GM23338 (cell line): ENCODE results near the gene MT4. TPM values are rescaled to one million over a fixed set of nuclear protein-coding genes. Genes with fewer than 3 reads are reported as not detected.

Experiments
- ATAC-seq: fragments of 200-7000 bp; cut with Tn5 transposase; 3 replicates; pipeline ENCODE4 v1.9.1; 2020
- DNase-seq: peaks from one replicate; pipeline ENCODE4 v3.0.0-alpha.2; 2015; ENCODE audit warnings: low spot score
- H2AFZ ChIP-seq: fragments of 200-600 bp; sonication (generic); 2 replicates; pipeline ENCODE4 v1.8.0; 2016; ENCODE audit warnings: antibody characterized with exemption, mild to moderate bottlenecking, moderate library complexity
- H3F3A ChIP-seq: fragments of 200-600 bp; sonication (generic); replicated peaks from 2 replicates; pipeline ENCODE4 v1.8.0; 2017; ENCODE audit warnings: antibody characterized with exemption, mixed run types, low read depth
- H3K27ac ChIP-seq: fragments of 200-600 bp; sonication (generic); 2 replicates; pipeline ENCODE4 v1.6.1; 2016; ENCODE audit warnings: low read depth
- H3K27me3 ChIP-seq: fragments of 200-600 bp; sonication (generic); 2 replicates; pipeline ENCODE4 v1.8.0; 2016; ENCODE audit warnings: mild to moderate bottlenecking, mixed run types, moderate library complexity; ENCODE audit not compliant: insufficient read depth
- H3K36me3 ChIP-seq: fragments of 200-600 bp; sonication (generic); 2 replicates; pipeline ENCODE4 v1.8.0; 2016; ENCODE audit warnings: mild to moderate bottlenecking; ENCODE audit not compliant: insufficient read depth
- H3K4me1 ChIP-seq: fragments of 200-600 bp; sonication (generic); 2 replicates; pipeline ENCODE4 v1.8.0; 2016; ENCODE audit warnings: mild to moderate bottlenecking, moderate library complexity; ENCODE audit not compliant: insufficient read depth
- H3K4me2 ChIP-seq: fragments of 200-600 bp; sonication (generic); 2 replicates; pipeline ENCODE4 v1.7.1; 2017; ENCODE audit warnings: mixed run types
- H3K4me3 ChIP-seq: fragments of 200-600 bp; sonication (generic); 2 replicates; pipeline ENCODE4 v1.6.1; 2016; ENCODE audit warnings: mixed run types
- H3K79me2 ChIP-seq: fragments of 200-600 bp; sonication (generic); replicated peaks from 2 replicates; pipeline ENCODE4 v1.8.0; 2017; ENCODE audit warnings: mild to moderate bottlenecking; ENCODE audit not compliant: insufficient read depth
- H3K9me2 ChIP-seq: fragments of 200-600 bp; sonication (generic); 2 replicates; pipeline ENCODE4 v1.8.0; 2017; ENCODE audit not compliant: insufficient read depth
- H4K20me1 ChIP-seq: fragments of 200-600 bp; sonication (generic); replicated peaks from 2 replicates; pipeline ENCODE4 v1.8.0; 2017; ENCODE audit warnings: mild to moderate bottlenecking; ENCODE audit not compliant: insufficient read depth
- H3K27ac Mint-ChIP-seq: 2 replicates; pipeline ENCODE4 v1.8.0; 2020; ENCODE audit warnings: inconsistent platforms, mild to moderate bottlenecking, moderate library complexity, mixed read lengths
- H3K27me3 Mint-ChIP-seq: 3 replicates; pipeline ENCODE4 v1.8.0; 2022; ENCODE audit warnings: low read depth, mild to moderate bottlenecking, moderate library complexity, mixed read lengths, inconsistent platforms; ENCODE audit not compliant: insufficient read depth, poor library complexity
- H3K36me3 Mint-ChIP-seq: 3 replicates; pipeline ENCODE4 v1.8.0; 2021; ENCODE audit warnings: low read depth, mild to moderate bottlenecking, inconsistent platforms, moderate library complexity, mixed read lengths
- H3K4me1 Mint-ChIP-seq: 3 replicates; pipeline ENCODE4 v1.8.0; 2020; ENCODE audit warnings: mild to moderate bottlenecking, inconsistent platforms, mixed read lengths
- H3K4me3 Mint-ChIP-seq: 3 replicates; pipeline ENCODE4 v1.8.0; 2021; ENCODE audit warnings: moderate library complexity, mild to moderate bottlenecking, inconsistent platforms, mixed read lengths
- H3K9me3 Mint-ChIP-seq: 3 replicates; pipeline ENCODE4 v1.8.0; 2020; ENCODE audit warnings: moderate library complexity, mild to moderate bottlenecking, inconsistent platforms, mixed read lengths
- CREB1 ChIP-seq: fragments of 250-450 bp; sonication (Bioruptor Pico); IDR thresholded peaks from 2 replicates; pipeline ENCODE4 v1.5.0; 2020; ENCODE audit warnings: low read depth, mild to moderate bottlenecking, moderate library complexity
- EZH2 ChIP-seq: fragments of 200-600 bp; sonication (generic); IDR thresholded peaks from one replicate; pipeline ENCODE4 v1.8.0; 2017; ENCODE audit warnings: antibody characterized with exemption, mild to moderate bottlenecking, low read depth; ENCODE audit not compliant: unreplicated experiment
- EZH2phosphoT487 ChIP-seq: fragments of 200-600 bp; sonication (generic); IDR thresholded peaks from one replicate; pipeline ENCODE4 v1.8.1; 2018; ENCODE audit warnings: antibody characterized with exemption; ENCODE audit not compliant: unreplicated experiment
- JUNB ChIP-seq: IDR thresholded peaks from one replicate; pipeline ENCODE4 v1.6.1; 2016; ENCODE audit warnings: antibody characterized with exemption; ENCODE audit not compliant: unreplicated experiment
- STAT1 ChIP-seq: IDR thresholded peaks from one replicate; pipeline ENCODE4 v1.6.1; 2016; ENCODE audit warnings: antibody characterized with exemption; ENCODE audit not compliant: unreplicated experiment
- ZNF114 ChIP-seq: fragments of 250-450 bp; sonication (Bioruptor Pico); IDR thresholded peaks from 2 replicates; pipeline ENCODE4 v1.5.0; 2020; ENCODE audit warnings: mild to moderate bottlenecking, moderate library complexity
- polyA plus RNA-seq: library from polyadenylated mRNA; unstranded; fragments of >200 nt; fragmentation: Nextera tagmentation; extraction: Ambion mirVana; gene quantifications from 2 replicates; pipeline ENCODE4 v1.2.1, GENCODE V29; 2016
- total RNA-seq: library from RNA; depleted of rRNA; stranded (reverse); fragments of >200 nt; shearing (Covaris generic); gene quantifications from 2 replicates; pipeline ENCODE4 v1.2.3, GENCODE V29; 2014
- TF ChIP-seq, protein P1 (sequence below), 2 experiments: fragments of 200-600 bp in 1 of 2; sonication (generic) in 1 of 2; conservative IDR thresholded peaks; 2 replicates each; pipeline versions ENCODE4 v1.5.1 to v1.6.1; 2016 to 2017; ENCODE audit warnings: antibody characterized with exemption in 2 of 2, low read depth in 2 of 2, mild to moderate bottlenecking in 2 of 2, moderate library complexity in 1 of 2
- TF ChIP-seq, protein P2 (sequence below): IDR thresholded peaks from 2 replicates; pipeline ENCODE4 v1.6.1; 2016; ENCODE audit warnings: antibody characterized with exemption

Gene MT4
- total and polyA plus RNA-seq, 2 experiments from 2014 or later, result not detected

DNA sequence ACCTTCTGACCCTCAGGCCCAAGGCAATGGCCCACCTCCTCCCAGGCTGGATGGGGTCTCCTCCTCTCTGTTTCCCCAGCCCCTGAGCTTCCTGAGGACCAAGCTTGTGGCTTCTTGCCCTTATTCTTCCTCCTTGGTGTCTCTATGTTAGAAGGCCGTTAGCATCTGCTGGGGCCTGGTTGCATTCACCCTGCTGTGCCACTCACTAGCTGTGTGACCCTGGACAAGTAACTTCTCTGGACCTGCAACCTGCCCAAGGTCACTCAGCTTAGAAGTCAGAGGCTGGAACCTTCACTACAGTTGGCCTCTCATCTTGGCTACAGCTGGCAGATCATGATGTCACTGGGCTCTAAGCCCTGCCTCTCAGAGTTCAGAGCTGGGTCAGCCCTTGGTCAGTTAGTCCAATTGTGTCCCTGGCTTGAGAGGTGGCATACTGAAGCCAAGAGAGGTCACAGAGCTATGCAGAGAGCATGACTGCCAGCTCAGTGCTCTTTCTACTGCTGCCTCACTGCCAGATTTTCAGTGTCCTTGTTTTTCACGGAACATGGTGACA, 46.5 kb downstream of the MT4 start:
- H3K9me3 Mint-ChIP-seq, result no peaks in the 10 kb centered on the region
- H3K4me3 ChIP-seq, result no peak overlapping the region
- H3K9me2 ChIP-seq, result no peaks in the 10 kb centered on the region
- H3K27me3 Mint-ChIP-seq, result peaks cover 64% of the 10 kb centered on the region
- peaks cover 9% of the 10 kb centered on the region; the same call in 2 of the 3 replicates for H3K36me3 Mint-ChIP-seq
- H4K20me1 ChIP-seq, result no peaks in the 10 kb centered on the region
- TF ChIP-seq, protein P1, sequence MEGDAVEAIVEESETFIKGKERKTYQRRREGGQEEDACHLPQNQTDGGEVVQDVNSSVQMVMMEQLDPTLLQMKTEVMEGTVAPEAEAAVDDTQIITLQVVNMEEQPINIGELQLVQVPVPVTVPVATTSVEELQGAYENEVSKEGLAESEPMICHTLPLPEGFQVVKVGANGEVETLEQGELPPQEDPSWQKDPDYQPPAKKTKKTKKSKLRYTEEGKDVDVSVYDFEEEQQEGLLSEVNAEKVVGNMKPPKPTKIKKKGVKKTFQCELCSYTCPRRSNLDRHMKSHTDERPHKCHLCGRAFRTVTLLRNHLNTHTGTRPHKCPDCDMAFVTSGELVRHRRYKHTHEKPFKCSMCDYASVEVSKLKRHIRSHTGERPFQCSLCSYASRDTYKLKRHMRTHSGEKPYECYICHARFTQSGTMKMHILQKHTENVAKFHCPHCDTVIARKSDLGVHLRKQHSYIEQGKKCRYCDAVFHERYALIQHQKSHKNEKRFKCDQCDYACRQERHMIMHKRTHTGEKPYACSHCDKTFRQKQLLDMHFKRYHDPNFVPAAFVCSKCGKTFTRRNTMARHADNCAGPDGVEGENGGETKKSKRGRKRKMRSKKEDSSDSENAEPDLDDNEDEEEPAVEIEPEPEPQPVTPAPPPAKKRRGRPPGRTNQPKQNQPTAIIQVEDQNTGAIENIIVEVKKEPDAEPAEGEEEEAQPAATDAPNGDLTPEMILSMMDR (conservative IDR thresholded peaks at IDR 0.05; ENCODE audit: low read depth in 2 of 2), result no peak
- TF ChIP-seq STAT1 (no peak), EZH2 (no peak), ZNF114 (CRISPR knock-in tag) (no peak), JUNB (no peak)
- TF ChIP-seq, protein P2, sequence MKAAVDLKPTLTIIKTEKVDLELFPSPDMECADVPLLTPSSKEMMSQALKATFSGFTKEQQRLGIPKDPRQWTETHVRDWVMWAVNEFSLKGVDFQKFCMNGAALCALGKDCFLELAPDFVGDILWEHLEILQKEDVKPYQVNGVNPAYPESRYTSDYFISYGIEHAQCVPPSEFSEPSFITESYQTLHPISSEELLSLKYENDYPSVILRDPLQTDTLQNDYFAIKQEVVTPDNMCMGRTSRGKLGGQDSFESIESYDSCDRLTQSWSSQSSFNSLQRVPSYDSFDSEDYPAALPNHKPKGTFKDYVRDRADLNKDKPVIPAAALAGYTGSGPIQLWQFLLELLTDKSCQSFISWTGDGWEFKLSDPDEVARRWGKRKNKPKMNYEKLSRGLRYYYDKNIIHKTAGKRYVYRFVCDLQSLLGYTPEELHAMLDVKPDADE, result no peak
- no peak overlapping the region for H3K4me2 ChIP-seq
- peaks cover 30% of the 10 kb centered on the region for H3K4me1 ChIP-seq
- H3K27me3 ChIP-seq, result peaks cover 98% of the 10 kb centered on the region
- no peak overlapping the region for H3K4me3 Mint-ChIP-seq
- ATAC-seq (no peak), DNase-seq (no peak)
- H3F3A ChIP-seq, result peaks cover 14% of the 10 kb centered on the region; the same call in 1 of the 2 replicates
- H2AFZ ChIP-seq, result no peak overlapping the region
- peaks cover 34% of the 10 kb centered on the region for H3K4me1 Mint-ChIP-seq
- H3K27ac Mint-ChIP-seq, result no peak overlapping the region
- H3K79me2 ChIP-seq, result no peaks in the 10 kb centered on the region
- no peaks in the 10 kb centered on the region for H3K36me3 ChIP-seq
- H3K27ac ChIP-seq, result no peak overlapping the region

DNA sequence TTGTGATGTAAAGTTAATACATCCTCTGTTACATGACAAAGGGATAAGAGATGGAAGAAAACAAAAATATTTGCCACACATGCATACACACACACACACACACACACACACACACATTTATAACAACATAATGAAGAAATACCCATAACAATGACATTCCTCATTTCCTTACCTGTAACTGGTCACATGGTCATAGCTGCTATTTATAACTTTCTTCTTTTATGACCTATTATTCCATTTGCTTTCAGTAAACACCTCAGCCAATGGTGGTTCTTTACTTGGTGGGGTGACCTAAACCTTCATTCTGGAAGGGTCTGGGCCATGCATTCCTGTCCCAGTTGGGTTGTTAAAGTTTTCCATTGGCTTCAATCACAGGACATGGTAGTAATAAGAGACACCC, 48.8 kb downstream of the MT4 start:
- Mint-ChIP-seq H3K4me1 (peaks cover 31% of the 10 kb centered on the region), H3K36me3 (peaks cover 9% of the 10 kb centered on the region; the same call in 2 of the 3 replicates), H3K4me3 (no peak overlapping the region), H3K9me3 (no peaks in the 10 kb centered on the region), H3K27me3 (peaks cover 72% of the 10 kb centered on the region), H3K27ac (no peak overlapping the region)
- no peaks in the 10 kb centered on the region for H3K9me2 ChIP-seq
- H3K4me1 ChIP-seq, result peaks cover 44% of the 10 kb centered on the region
- DNase-seq (no peak), ATAC-seq (no peak)
- peaks cover 99% of the 10 kb centered on the region for H3K27me3 ChIP-seq
- H4K20me1 ChIP-seq, result 0 out of 2 replicates have a peak, but pooled peaks cover 4% of the 10 kb centered on the region
- no peaks in the 10 kb centered on the region for H3K79me2 ChIP-seq
- no peak overlapping the region for H3K27ac ChIP-seq
- no peaks in the 10 kb centered on the region for H3K36me3 ChIP-seq
- H3K4me2 ChIP-seq, result no peak overlapping the region
- H2AFZ ChIP-seq, result no peak overlapping the region
- no peak overlapping the region for H3K4me3 ChIP-seq
- H3F3A ChIP-seq, result peaks cover 11% of the 10 kb centered on the region; the same call in 1 of the 2 replicates
- TF ChIP-seq, protein P1 (conservative IDR thresholded peaks at IDR 0.05; ENCODE audit: low read depth in 2 of 2), result no peak
- TF ChIP-seq ZNF114 (CRISPR knock-in tag) (no peak), JUNB (no peak), STAT1 (no peak), CREB1 (CRISPR knock-in tag) (no peak), EZH2phosphoT487 (no peak)
- TF ChIP-seq, protein P2, result no peak
